ENCODE results near the gene SLC25A51. TPM values are rescaled to one million over a fixed set of nuclear protein-coding genes. Genes with fewer than 3 reads are reported as not detected.

The SLC25A51 gene
- total RNA-seq, 4 donors from 2014 or later: 28.9 to 34.6 (median 31.6) TPM

- no peaks in the 10 kb centered on the region for H3K9me3 ChIP-seq
- H3K4me3 ChIP-seq (replicated peaks in 1 of 3): no peak overlapping the region
- peaks cover 0 to 5% of the 10 kb centered on the region in 2 donors for H3K4me1 ChIP-seq
- intact Hi-C loops (cut with DNase I): no loop called here
- no peaks in the 10 kb centered on the region for H3K36me3 ChIP-seq
- DNase-seq: no peak
- WGBS, 2 donors: 87 to 90% methylated on average over 3 of the region's 3 CpGs
- no peaks in the 10 kb centered on the region for H3K27me3 ChIP-seq
- no peak overlapping the region for H3K27ac ChIP-seq
- TF ChIP-seq CTCF (IDR thresholded peaks at IDR 0.05) (no peak), POLR2A (IDR thresholded peaks at IDR 0.05) (no peak)
Measured at GRCh38 chr9:37909326-37909725, 5.4 kb upstream of the SLC25A51 start.

GRCh38 chr9:37908698-37909186 lies 4.8 kb upstream of the SLC25A51 start:
- 83 to 93% methylated on average over 4 of the region's 4 CpGs for WGBS, 2 donors
- H3K4me1 ChIP-seq: peaks cover 0 to 5% of the 10 kb centered on the region in 2 donors
- no peaks in the 10 kb centered on the region for H3K36me3 ChIP-seq
- H3K27ac ChIP-seq: no peak overlapping the region
- no peaks in the 10 kb centered on the region for H3K27me3 ChIP-seq
- no peaks in the 10 kb centered on the region for H3K9me3 ChIP-seq
- intact Hi-C loops (cut with DNase I): no loop called here
- TF ChIP-seq POLR2A (IDR thresholded peaks at IDR 0.05): no peak
- TF ChIP-seq CTCF (IDR thresholded peaks at IDR 0.05): no peak
- H3K4me3 ChIP-seq (replicated peaks in 1 of 3): no peak overlapping the region
- no peak for DNase-seq

GRCh38 chr9:37908283-37908682 lies 4.4 kb upstream of the SLC25A51 start:
- Histone ChIP-seq H3K27ac (no peak overlapping the region), H3K4me1 (peaks cover 3 to 5% of the 10 kb centered on the region in 2 donors), H3K36me3 (no peaks in the 10 kb centered on the region), H3K27me3 (no peaks in the 10 kb centered on the region), H3K9me3 (no peaks in the 10 kb centered on the region), H3K4me3 (replicated peaks in 1 of 3) (no peak overlapping the region)
- TF ChIP-seq CTCF (IDR thresholded peaks at IDR 0.05): no peak
- no peak for TF ChIP-seq POLR2A (IDR thresholded peaks at IDR 0.05)
- DNase-seq: no peak
- intact Hi-C loops (cut with DNase I): no loop called here
- 88 to 91% methylated on average over 4 of the region's 4 CpGs for WGBS, 2 donors

- peaks cover 17 to 19% of the 10 kb centered on the region in 2 donors for H3K4me1 ChIP-seq
- H3K27ac ChIP-seq: no peak overlapping the region
- no peak overlapping the region for H3K4me3 ChIP-seq (replicated peaks in 1 of 3)
- WGBS, 2 donors: 85 to 91% methylated on average over 11 of the region's 11 CpGs
- no peak for TF ChIP-seq POLR2A (IDR thresholded peaks at IDR 0.05)
- TF ChIP-seq CTCF (IDR thresholded peaks at IDR 0.05): no peak
- H3K27me3 ChIP-seq: no peaks in the 10 kb centered on the region
- no peaks in the 10 kb centered on the region for H3K9me3 ChIP-seq
- DNase-seq: no peak
- H3K36me3 ChIP-seq: no peaks in the 10 kb centered on the region
- intact Hi-C loops (cut with DNase I): no loop called here
Measured at GRCh38 chr9:37906312-37907239, 2.6 kb upstream of the SLC25A51 start.

- Histone ChIP-seq H3K36me3 (no peaks in the 10 kb centered on the region), H3K9me3 (no peaks in the 10 kb centered on the region), H3K4me1 (peaks cover 17 to 19% of the 10 kb centered on the region in 2 donors), H3K27me3 (no peaks in the 10 kb centered on the region), H3K27ac (no peak overlapping the region), H3K4me3 (replicated peaks in 1 of 3) (no peak overlapping the region)
- DNase-seq: no peak
- intact Hi-C loops (cut with DNase I): no loop called here
- 92 to 98% methylated on average over 4 of the region's 4 CpGs for WGBS, 2 donors
- TF ChIP-seq CTCF (IDR thresholded peaks at IDR 0.05) (no peak), POLR2A (IDR thresholded peaks at IDR 0.05) (no peak)
Measured at GRCh38 chr9:37905776-37906175, 1.8 kb upstream of the SLC25A51 start.
